Psoas muscle (tissue), 8 donors: ENCODE results near the gene MSI1. TPM values are rescaled to one million over a fixed set of nuclear protein-coding genes. Genes with fewer than 3 reads are reported as not detected.

ENCODE experiments used
- ATAC-seq, 4 donors: fragments of 200-7000 bp; cut with Tn5 transposase; one replicate each; pipeline ENCODE4 v1.9.1; 2020; ENCODE audit warnings: moderate library complexity in 3 of 4, mild to moderate bottlenecking in 2 of 4
- DNase-seq, 2 donors: peaks; one replicate each; pipeline ENCODE4 v3.0.0-alpha.2; 2020
- H3K27ac ChIP-seq: fragments of 200-600 bp; one replicate; pipeline ENCODE4 v1.8.0; 2022
- H3K27me3 ChIP-seq, 3 donors: fragments of 200-600 bp in 1 of 3; one replicate each; pipeline versions ENCODE4 v1.6.1 to v1.8.0; 2013 to 2022; ENCODE audit warnings: low read length in 2 of 3, mild to moderate bottlenecking in 2 of 3, moderate library complexity in 1 of 3; ENCODE audit not compliant: insufficient read depth in 3 of 3
- H3K36me3 ChIP-seq, 2 donors: fragments of 200-600 bp in 1 of 2; one replicate each; pipeline versions ENCODE4 v1.6.1 to v1.8.0; 2013 to 2022; ENCODE audit warnings: low read depth in 1 of 2, mild to moderate bottlenecking in 1 of 2, moderate library complexity in 1 of 2; ENCODE audit not compliant: insufficient read depth in 1 of 2
- H3K4me1 ChIP-seq: fragments of 200-600 bp; one replicate; pipeline ENCODE4 v1.8.0; 2022
- H3K4me3 ChIP-seq: fragments of 200-600 bp; one replicate; pipeline ENCODE4 v1.8.0; 2022; ENCODE audit warnings: mild to moderate bottlenecking
- H3K9me3 ChIP-seq: fragments of 200-600 bp; one replicate; pipeline ENCODE4 v1.8.0; 2022
- WGBS, 3 donors: extraction: QIAGEN DNeasy Blood & Tissue Kit; methylation state at CpG; one replicate each; pipeline versions ENCODE4 v1.1.6 to v1.1.7; 2013; 5-methylcytosine and 5-hydroxymethylcytosine counted together
- intact Hi-C, 2 donors: fragments of 100-400 bp; cut with DNase I; formaldehyde crosslinking; loops; one replicate each; pipeline versions ENCODE4 v1.11.0 to v1.14.2; 2022
- polyA plus RNA-seq, 3 donors: library from polyadenylated mRNA; stranded (reverse); fragments of 200-250 nt; gene quantifications; one replicate each; pipeline ENCODE4 v1.2.3, GENCODE V29; 2013
- total RNA-seq, 4 donors: library from RNA; stranded (reverse); fragmentation: NEBNext Ultra II Directional in 2 of 4; extraction: Animal tissue kit (Norgen Biotek cat#: 25700) in 2 of 4; gene quantifications; one replicate each; pipeline versions ENCODE4 v1.2.1 to v1.2.4, GENCODE V29; 2021 to 2023
- TF ChIP-seq, protein P1 (sequence below): fragments of 200-600 bp; IDR thresholded peaks from one replicate; pipeline ENCODE4 v1.8.0; 2022; ENCODE audit warnings: antibody characterized with exemption
- donor health status: healthy with polysubstance abuse.
- donor health status: DM: no; HTN: no; CAD: no; lungs with moderate emphysema.
- donor health status: Bipolar disorder and iron deficiency.
- donor health status: healthy.
- donor health status: DM: yes; HTN: yes; CAD: no.
- donor health status: DM: no; HTN: no; CAD: no.
- donor health status: DM: no; HTN: no; CAD: no.
- donor health status: DM: yes; HTN: yes; CAD: no.

Gene MSI1
- total and polyA plus RNA-seq, 7 donors: 0.03 to 0.20 (median 0.05) TPM; not detected in 3

GRCh38 chr12:120347766-120348165, 21.2 kb downstream of the MSI1 start:
- DNase-seq (no peak), ATAC-seq (no peak)
- H3K27me3 ChIP-seq: peaks cover 0 to 13% (median 0%) of the 10 kb centered on the region in 3 donors
- H3K4me3 ChIP-seq: no peak overlapping the region
- H3K27ac ChIP-seq: no peak overlapping the region
- H3K9me3 ChIP-seq: no peaks in the 10 kb centered on the region
- TF ChIP-seq, protein P1, sequence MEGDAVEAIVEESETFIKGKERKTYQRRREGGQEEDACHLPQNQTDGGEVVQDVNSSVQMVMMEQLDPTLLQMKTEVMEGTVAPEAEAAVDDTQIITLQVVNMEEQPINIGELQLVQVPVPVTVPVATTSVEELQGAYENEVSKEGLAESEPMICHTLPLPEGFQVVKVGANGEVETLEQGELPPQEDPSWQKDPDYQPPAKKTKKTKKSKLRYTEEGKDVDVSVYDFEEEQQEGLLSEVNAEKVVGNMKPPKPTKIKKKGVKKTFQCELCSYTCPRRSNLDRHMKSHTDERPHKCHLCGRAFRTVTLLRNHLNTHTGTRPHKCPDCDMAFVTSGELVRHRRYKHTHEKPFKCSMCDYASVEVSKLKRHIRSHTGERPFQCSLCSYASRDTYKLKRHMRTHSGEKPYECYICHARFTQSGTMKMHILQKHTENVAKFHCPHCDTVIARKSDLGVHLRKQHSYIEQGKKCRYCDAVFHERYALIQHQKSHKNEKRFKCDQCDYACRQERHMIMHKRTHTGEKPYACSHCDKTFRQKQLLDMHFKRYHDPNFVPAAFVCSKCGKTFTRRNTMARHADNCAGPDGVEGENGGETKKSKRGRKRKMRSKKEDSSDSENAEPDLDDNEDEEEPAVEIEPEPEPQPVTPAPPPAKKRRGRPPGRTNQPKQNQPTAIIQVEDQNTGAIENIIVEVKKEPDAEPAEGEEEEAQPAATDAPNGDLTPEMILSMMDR: no peak
- intact Hi-C loops: no loop called here
- H3K36me3 ChIP-seq: no peaks in the 10 kb centered on the region
- H3K4me1 ChIP-seq: no peaks in the 10 kb centered on the region
- 95 to 98% (median 96%) methylated on average over 11 of the region's 11 CpGs for WGBS, 3 donors

- H3K4me3 ChIP-seq: no peak overlapping the region
- intact Hi-C loops: no loop called here
- peaks cover 0 to 13% (median 0%) of the 10 kb centered on the region in 3 donors for H3K27me3 ChIP-seq
- WGBS, 3 donors: 91 to 95% (median 95%) methylated on average over 7 of the region's 7 CpGs
- H3K4me1 ChIP-seq: no peaks in the 10 kb centered on the region
- no peaks in the 10 kb centered on the region for H3K36me3 ChIP-seq
- DNase-seq: no peak
- TF ChIP-seq, protein P1: no peak
- no peaks in the 10 kb centered on the region for H3K9me3 ChIP-seq
- ATAC-seq: no peak
- H3K27ac ChIP-seq: no peak overlapping the region
Observed at GRCh38 chr12:120346681-120347080, 22.3 kb downstream of the MSI1 start.

DNA sequence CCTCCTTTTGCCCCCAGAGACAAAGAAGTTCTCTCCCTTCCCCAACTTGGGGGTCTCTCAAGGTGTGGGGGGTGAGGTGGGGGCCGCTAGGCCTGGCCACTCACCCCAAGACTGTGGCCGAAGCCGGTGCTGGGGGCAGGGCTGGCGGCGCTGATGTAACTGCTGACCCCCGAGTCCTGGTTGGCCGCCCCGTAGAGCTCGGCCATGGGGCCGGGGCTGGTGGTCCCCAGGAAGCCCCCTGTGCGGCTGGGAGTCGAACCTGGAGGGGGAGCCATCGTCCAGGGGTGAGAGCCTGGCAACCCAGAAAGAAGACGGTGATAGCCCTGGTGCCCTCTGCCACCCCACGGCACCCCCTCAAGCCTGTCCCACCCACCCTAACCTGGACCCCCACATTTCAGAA, 22.9 kb downstream of the MSI1 start:
- 91 to 97% (median 94%) methylated on average over 13 to 15 of the region's 15 CpGs for WGBS, 3 donors
- H3K4me1 ChIP-seq: no peaks in the 10 kb centered on the region
- TF ChIP-seq, protein P1: no peak
- intact Hi-C loops: no loop called here
- no peak overlapping the region for H3K27ac ChIP-seq
- H3K36me3 ChIP-seq: no peaks in the 10 kb centered on the region
- H3K9me3 ChIP-seq: no peaks in the 10 kb centered on the region
- no peak for ATAC-seq
- H3K27me3 ChIP-seq: peaks cover 0 to 9% (median 0%) of the 10 kb centered on the region in 3 donors
- DNase-seq: no peak
- no peak overlapping the region for H3K4me3 ChIP-seq

DNA sequence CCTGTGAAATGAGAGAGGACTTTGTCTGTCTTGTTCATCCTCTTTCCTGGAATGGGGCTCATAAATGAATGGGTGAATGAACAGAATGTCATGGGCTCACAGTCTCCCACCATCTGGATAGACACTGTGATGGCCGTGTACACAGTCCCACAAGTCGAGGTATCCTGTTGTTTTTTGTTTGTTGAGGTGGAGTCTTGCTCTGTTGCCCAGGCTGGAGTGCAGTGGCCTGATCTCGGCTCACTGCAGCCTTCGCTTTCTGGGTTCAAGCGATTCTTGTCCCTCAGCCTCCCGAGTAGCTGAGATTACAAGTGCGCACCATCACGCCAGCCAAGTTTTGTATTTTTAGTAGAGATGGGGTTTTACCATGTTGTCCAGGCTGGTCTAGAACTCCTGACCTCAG, 25.3 kb downstream of the MSI1 start:
- ATAC-seq (no peak), DNase-seq (no peak)
- Histone ChIP-seq H3K36me3 (no peaks in the 10 kb centered on the region), H3K4me3 (no peak overlapping the region), H3K9me3 (no peaks in the 10 kb centered on the region), H3K27ac (no peak overlapping the region), H3K27me3 (no peaks in the 10 kb centered on the region), H3K4me1 (no peaks in the 10 kb centered on the region)
- 89 to 92% (median 89%) methylated on average over 8 of the region's 8 CpGs for WGBS, 3 donors
- intact Hi-C loops: no loop called here
- TF ChIP-seq, protein P1: no peak

DNA sequence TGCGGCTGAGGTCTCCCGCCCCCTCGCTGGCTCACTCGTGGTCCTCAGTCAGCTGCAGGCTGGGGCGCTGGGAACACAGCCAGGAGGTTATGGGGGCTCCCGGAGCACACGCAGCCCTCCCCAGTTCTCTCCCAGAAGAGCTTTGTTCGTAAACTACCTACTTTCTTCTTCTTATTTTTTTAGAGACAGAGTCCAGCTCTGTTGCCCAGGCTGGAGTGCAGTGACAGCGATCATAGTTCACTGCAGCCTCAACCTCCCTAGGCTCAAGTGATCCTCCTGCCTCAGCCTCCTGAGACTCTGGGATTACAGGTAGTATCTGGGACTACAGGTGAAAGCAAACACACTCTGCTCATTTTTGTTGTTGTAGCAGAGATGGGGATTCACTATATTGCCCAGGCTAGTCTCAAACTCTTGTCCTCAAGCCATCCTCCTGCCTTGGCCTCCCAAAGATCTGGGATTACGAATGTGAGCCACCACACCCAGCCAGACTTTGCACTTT, 25.9 kb downstream of the MSI1 start:
- ATAC-seq: no peak
- WGBS, 3 donors: 55 to 68% (median 63%) methylated on average over 10 of the region's 10 CpGs

More for the DNA sequence above, 25.9 kb downstream of the MSI1 start:
- TF ChIP-seq, protein P1: no peak
- Histone ChIP-seq H3K36me3 (no peaks in the 10 kb centered on the region), H3K27ac (no peak overlapping the region), H3K27me3 (no peaks in the 10 kb centered on the region), H3K4me3 (no peak overlapping the region), H3K9me3 (no peaks in the 10 kb centered on the region), H3K4me1 (no peaks in the 10 kb centered on the region)
- intact Hi-C loops: no loop called here
- DNase-seq: no peak
